ENCODE measurements around the gene DUS4L.
"Not testable (repeated sequence)": the region's sequence is repeated elsewhere in the genome, so short reads cannot be mapped to it uniquely, and the experiment has no call there.

Gene DUS4L

GRCh38 chr7:107563775-107564552 lies at the start of gene DUS4L, which contains the start of gene COG5:
TSS of gene DUS4L (plus strand) at chr7:107563971. CDS start at chr7:107567071, 3,100 bp downstream.
TSS of gene COG5 (minus strand) at chr7:107563920. CDS start at chr7:107563896, 24 bp downstream.
- DNase-seq = peak; percentile 96

GRCh38 chr7:107526672-107527071 lies 37.1 kb upstream of the DUS4L start:
- DNase-seq = no peak

- DNase-seq = no peak
Observed at GRCh38 chr7:107527196-107527595, 36.6 kb upstream of the DUS4L start.

- DNase-seq = no peak
Observed at GRCh38 chr7:107528461-107528860, 35.3 kb upstream of the DUS4L start.

GRCh38 chr7:107530751-107531150 lies 33.0 kb upstream of the DUS4L start:
- no peak for DNase-seq

GRCh38 chr7:107534139-107534538 lies 29.6 kb upstream of the DUS4L start:
- no peak for DNase-seq

GRCh38 chr7:107537228-107537627 lies 26.5 kb upstream of the DUS4L start:
- not testable (repeated sequence) for DNase-seq

GRCh38 chr7:107538001-107538400 lies 25.8 kb upstream of the DUS4L start:
- DNase-seq = no peak

- no peak for DNase-seq
Observed at GRCh38 chr7:107543338-107543993, 20.3 kb upstream of the DUS4L start.

GRCh38 chr7:107544848-107545591 lies 18.8 kb upstream of the DUS4L start:
- no peak for DNase-seq

- no peak for DNase-seq
Observed at GRCh38 chr7:107551936-107552335, 11.8 kb upstream of the DUS4L start.

GRCh38 chr7:107555893-107556292 lies 7.9 kb upstream of the DUS4L start:
- no peak for DNase-seq

GRCh38 chr7:107559864-107560263 lies 3.9 kb upstream of the DUS4L start:
- DNase-seq = no peak

GRCh38 chr7:107560898-107561516 lies 2.8 kb upstream of the DUS4L start:
- no peak for DNase-seq

- DNase-seq = no peak
Observed at GRCh38 chr7:107563081-107563774, 543 bp upstream of the DUS4L start.

- DNase-seq = peak; percentile 8
Observed at GRCh38 chr7:107564553-107565298, 955 bp downstream of the DUS4L start.

- DNase-seq = no peak
Observed at GRCh38 chr7:107570298-107570697, 6.5 kb downstream of the DUS4L start.

- no peak for DNase-seq
Observed at GRCh38 chr7:107573537-107573936, 9.8 kb downstream of the DUS4L start.

GRCh38 chr7:107579554-107579884 lies 15.7 kb downstream of the DUS4L start:
- DNase-seq = no peak

- peak; percentile 89 for DNase-seq
Observed at GRCh38 chr7:107579885-107580715, 16.3 kb downstream of the DUS4L start, which contains the start of gene BCAP29. TSS of gene BCAP29 (plus strand) at chr7:107580246. CDS start at chr7:107580773, 527 bp downstream.

Measured in eye (tissue), 1 donor.